ENCODE data around the gene TUG1.

Gene TUG1

GRCh38 chr22:30922151-30922611 is 46.9 kb upstream of the TUG1 start:
- H3K4me2 ChIP-seq = peak overlapping the region; percentile 9
- TF ChIP-seq CTCF (conservative IDR thresholded peaks at IDR 0.05; ENCODE audit: low read depth, low read length) = no peak
- no peaks in the 10 kb centered on the region for H3K79me2 ChIP-seq (ENCODE audit: insufficient read depth, low read depth)
- H2AFZ ChIP-seq (ENCODE audit: low read depth) = peak overlapping the region; percentile 61
- no peaks in the 10 kb centered on the region for H3K36me3 ChIP-seq (ENCODE audit: insufficient read depth)
- H3K4me3 ChIP-seq (IDR thresholded peaks at IDR 0.05; ENCODE audit: insufficient read depth, low read depth, low read length) = no peak overlapping the region
- H3K4me1 ChIP-seq (ENCODE audit: low read depth, poor library complexity, severe bottlenecking) = peaks cover 16% of the 10 kb centered on the region
- no peaks in the 10 kb centered on the region for H3K27me3 ChIP-seq (ENCODE audit: insufficient read depth, low read depth)
- H4K20me1 ChIP-seq (ENCODE audit: insufficient read depth) = no peaks in the 10 kb centered on the region
- H3K27ac ChIP-seq = no peak overlapping the region
- peak overlapping the region; percentile 27; the same call in 1 of the 2 replicates for H3K9ac ChIP-seq

GRCh38 chr22:30923168-30923900 is 45.7 kb upstream of the TUG1 start:
- Histone ChIP-seq H3K9ac (no peak overlapping the region), H3K4me2 (no peak overlapping the region), H2AFZ (ENCODE audit: low read depth) (no peak overlapping the region), H3K27ac (no peak overlapping the region), H3K4me1 (ENCODE audit: low read depth, poor library complexity, severe bottlenecking) (peaks cover 16% of the 10 kb centered on the region), H4K20me1 (ENCODE audit: insufficient read depth) (no peaks in the 10 kb centered on the region), H3K4me3 (IDR thresholded peaks at IDR 0.05; ENCODE audit: insufficient read depth, low read depth, low read length) (no peak overlapping the region), H3K79me2 (ENCODE audit: insufficient read depth, low read depth) (no peaks in the 10 kb centered on the region), H3K36me3 (ENCODE audit: insufficient read depth) (no peaks in the 10 kb centered on the region), H3K27me3 (ENCODE audit: insufficient read depth, low read depth) (no peaks in the 10 kb centered on the region)
- no peak for TF ChIP-seq CTCF (conservative IDR thresholded peaks at IDR 0.05; ENCODE audit: low read depth, low read length)

GRCh38 chr22:30925667-30926066 is 43.4 kb upstream of the TUG1 start:
- H3K36me3 ChIP-seq (ENCODE audit: insufficient read depth) = no peaks in the 10 kb centered on the region
- no peaks in the 10 kb centered on the region for H4K20me1 ChIP-seq (ENCODE audit: insufficient read depth)

GRCh38 chr22:30926706-30927105 is 42.4 kb upstream of the TUG1 start:
- no peak for TF ChIP-seq CTCF (conservative IDR thresholded peaks at IDR 0.05; ENCODE audit: low read depth, low read length)
- Histone ChIP-seq H3K36me3 (ENCODE audit: insufficient read depth) (no peaks in the 10 kb centered on the region), H3K4me1 (ENCODE audit: low read depth, poor library complexity, severe bottlenecking) (peaks cover 4% of the 10 kb centered on the region), H2AFZ (ENCODE audit: low read depth) (no peak overlapping the region), H3K79me2 (ENCODE audit: insufficient read depth, low read depth) (no peaks in the 10 kb centered on the region), H3K27ac (no peak overlapping the region), H4K20me1 (ENCODE audit: insufficient read depth) (no peaks in the 10 kb centered on the region), H3K4me3 (IDR thresholded peaks at IDR 0.05; ENCODE audit: insufficient read depth, low read depth, low read length) (no peak overlapping the region), H3K27me3 (ENCODE audit: insufficient read depth, low read depth) (no peaks in the 10 kb centered on the region), H3K9ac (no peak overlapping the region), H3K4me2 (no peak overlapping the region)

More at GRCh38 chr22:30925667-30926066, 43.4 kb upstream of the TUG1 start:
- Histone ChIP-seq H2AFZ (ENCODE audit: low read depth) (no peak overlapping the region), H3K9ac (no peak overlapping the region), H3K4me1 (ENCODE audit: low read depth, poor library complexity, severe bottlenecking) (peaks cover 13% of the 10 kb centered on the region), H3K4me3 (IDR thresholded peaks at IDR 0.05; ENCODE audit: insufficient read depth, low read depth, low read length) (no peak overlapping the region), H3K27me3 (ENCODE audit: insufficient read depth, low read depth) (no peaks in the 10 kb centered on the region), H3K27ac (no peak overlapping the region), H3K79me2 (ENCODE audit: insufficient read depth, low read depth) (no peaks in the 10 kb centered on the region), H3K4me2 (no peak overlapping the region)
- no peak for TF ChIP-seq CTCF (conservative IDR thresholded peaks at IDR 0.05; ENCODE audit: low read depth, low read length)
